ENCODE results near the gene PRKAG1.

PRKAG1 gene

GRCh38 chr12:48980389-48980952 is 38.1 kb downstream of the PRKAG1 start:
- DNase-seq: no peak

GRCh38 chr12:48979602-48980388 is 38.8 kb downstream of the PRKAG1 start:
- no peak for DNase-seq

- DNase-seq: no peak
Measured at GRCh38 chr12:48978741-48979601, 39.6 kb downstream of the PRKAG1 start.

GRCh38 chr12:48978291-48978740 is 40.3 kb downstream of the PRKAG1 start, which contains the start of gene WNT1:
Gene WNT1, plus strand, starts transcription at chr12:48978322. Its CDS starts 329 bp downstream, at chr12:48978651.
- no peak for DNase-seq

- peak in 1 of 2 experiments; percentile 25 for DNase-seq
Measured at GRCh38 chr12:48977290-48978281, 41.0 kb downstream of the PRKAG1 start.

- no peak for DNase-seq
Measured at GRCh38 chr12:48973941-48974673, 44.5 kb downstream of the PRKAG1 start.

GRCh38 chr12:48973531-48973930 is 45.0 kb downstream of the PRKAG1 start:
- no peak for DNase-seq

GRCh38 chr12:48972952-48973483 is 45.6 kb downstream of the PRKAG1 start:
- DNase-seq: no peak

- no peak for DNase-seq
Measured at GRCh38 chr12:48972213-48972951, 46.2 kb downstream of the PRKAG1 start.

GRCh38 chr12:48970702-48971334 is 47.8 kb downstream of the PRKAG1 start:
- no peak for DNase-seq

- DNase-seq: no peak
Measured at GRCh38 chr12:48969833-48970701, 48.5 kb downstream of the PRKAG1 start.

- no peak for DNase-seq
Measured at GRCh38 chr12:48969160-48969771, 49.3 kb downstream of the PRKAG1 start.

- DNase-seq: no peak
Measured at GRCh38 chr12:48968467-48968866, 50.1 kb downstream of the PRKAG1 start.

GRCh38 chr12:48967991-48968390 is 50.6 kb downstream of the PRKAG1 start:
- DNase-seq: no peak

GRCh38 chr12:48966177-48966895 is 52.2 kb downstream of the PRKAG1 start:
- DNase-seq: no peak

GRCh38 chr12:48965298-48965838 is 53.2 kb downstream of the PRKAG1 start:
- DNase-seq: no peak

GRCh38 chr12:48961801-48962200 is 56.8 kb downstream of the PRKAG1 start:
- no peak for DNase-seq

Measured in SW 1271 (cell line).